DMS153 (cell line): ENCODE measurements around the gene FXYD6.
A peak's percentile ranks its signal among the peaks of the same experiment; 100 is the strongest.

Source experiments
- DNase-seq: peaks from one replicate; lab custom pipeline; 2025; lab: John Stamatoyannopoulos, UW

FXYD6 gene

GRCh38 chr11:117843666-117844484, 32.6 kb downstream of the FXYD6 start:
- DNase-seq: peak; percentile 41

GRCh38 chr11:117842131-117842941, 34.1 kb downstream of the FXYD6 start:
- no peak for DNase-seq

GRCh38 chr11:117841551-117842031, 34.9 kb downstream of the FXYD6 start:
- no peak for DNase-seq

GRCh38 chr11:117840881-117841550, 35.4 kb downstream of the FXYD6 start:
- no peak for DNase-seq

- DNase-seq: no peak
These were observed 36.3 kb downstream of the FXYD6 start for GRCh38 chr11:117839936-117840813.

GRCh38 chr11:117839380-117839881, 37.0 kb downstream of the FXYD6 start:
- no peak for DNase-seq

GRCh38 chr11:117838901-117839300, 37.6 kb downstream of the FXYD6 start:
- DNase-seq: no peak

GRCh38 chr11:117837791-117838190, 38.7 kb downstream of the FXYD6 start:
- DNase-seq: no peak

GRCh38 chr11:117837070-117837776, 39.2 kb downstream of the FXYD6 start:
- no peak for DNase-seq

- DNase-seq: no peak
These were observed 40.1 kb downstream of the FXYD6 start for GRCh38 chr11:117836077-117836960.

GRCh38 chr11:117835576-117835975, 40.9 kb downstream of the FXYD6 start:
- no peak for DNase-seq

GRCh38 chr11:117834838-117835443, 41.5 kb downstream of the FXYD6 start:
- no peak for DNase-seq

GRCh38 chr11:117834068-117834810, 42.2 kb downstream of the FXYD6 start:
- DNase-seq: no peak

GRCh38 chr11:117833401-117833891, 43.0 kb downstream of the FXYD6 start:
- peak; percentile 98 for DNase-seq

- no peak for DNase-seq
These were observed 43.9 kb downstream of the FXYD6 start for GRCh38 chr11:117832511-117832910.

GRCh38 chr11:117831661-117832415, 44.6 kb downstream of the FXYD6 start:
- DNase-seq: no peak

GRCh38 chr11:117830674-117831351, 45.6 kb downstream of the FXYD6 start:
- no peak for DNase-seq
